HG02763 (cell line): ENCODE data around the gene SHB.

Source experiments
- ATAC-seq: cut with Tn5 transposase; IDR thresholded peaks from one replicate; pipeline ENCODE4 v1.9.1; 2021; ENCODE audit warnings: mild to moderate bottlenecking, moderate library complexity; ENCODE audit not compliant: unreplicated experiment

The SHB gene, protein sequence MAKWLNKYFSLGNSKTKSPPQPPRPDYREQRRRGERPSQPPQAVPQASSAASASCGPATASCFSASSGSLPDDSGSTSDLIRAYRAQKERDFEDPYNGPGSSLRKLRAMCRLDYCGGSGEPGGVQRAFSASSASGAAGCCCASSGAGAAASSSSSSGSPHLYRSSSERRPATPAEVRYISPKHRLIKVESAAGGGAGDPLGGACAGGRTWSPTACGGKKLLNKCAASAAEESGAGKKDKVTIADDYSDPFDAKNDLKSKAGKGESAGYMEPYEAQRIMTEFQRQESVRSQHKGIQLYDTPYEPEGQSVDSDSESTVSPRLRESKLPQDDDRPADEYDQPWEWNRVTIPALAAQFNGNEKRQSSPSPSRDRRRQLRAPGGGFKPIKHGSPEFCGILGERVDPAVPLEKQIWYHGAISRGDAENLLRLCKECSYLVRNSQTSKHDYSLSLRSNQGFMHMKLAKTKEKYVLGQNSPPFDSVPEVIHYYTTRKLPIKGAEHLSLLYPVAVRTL

DNA sequence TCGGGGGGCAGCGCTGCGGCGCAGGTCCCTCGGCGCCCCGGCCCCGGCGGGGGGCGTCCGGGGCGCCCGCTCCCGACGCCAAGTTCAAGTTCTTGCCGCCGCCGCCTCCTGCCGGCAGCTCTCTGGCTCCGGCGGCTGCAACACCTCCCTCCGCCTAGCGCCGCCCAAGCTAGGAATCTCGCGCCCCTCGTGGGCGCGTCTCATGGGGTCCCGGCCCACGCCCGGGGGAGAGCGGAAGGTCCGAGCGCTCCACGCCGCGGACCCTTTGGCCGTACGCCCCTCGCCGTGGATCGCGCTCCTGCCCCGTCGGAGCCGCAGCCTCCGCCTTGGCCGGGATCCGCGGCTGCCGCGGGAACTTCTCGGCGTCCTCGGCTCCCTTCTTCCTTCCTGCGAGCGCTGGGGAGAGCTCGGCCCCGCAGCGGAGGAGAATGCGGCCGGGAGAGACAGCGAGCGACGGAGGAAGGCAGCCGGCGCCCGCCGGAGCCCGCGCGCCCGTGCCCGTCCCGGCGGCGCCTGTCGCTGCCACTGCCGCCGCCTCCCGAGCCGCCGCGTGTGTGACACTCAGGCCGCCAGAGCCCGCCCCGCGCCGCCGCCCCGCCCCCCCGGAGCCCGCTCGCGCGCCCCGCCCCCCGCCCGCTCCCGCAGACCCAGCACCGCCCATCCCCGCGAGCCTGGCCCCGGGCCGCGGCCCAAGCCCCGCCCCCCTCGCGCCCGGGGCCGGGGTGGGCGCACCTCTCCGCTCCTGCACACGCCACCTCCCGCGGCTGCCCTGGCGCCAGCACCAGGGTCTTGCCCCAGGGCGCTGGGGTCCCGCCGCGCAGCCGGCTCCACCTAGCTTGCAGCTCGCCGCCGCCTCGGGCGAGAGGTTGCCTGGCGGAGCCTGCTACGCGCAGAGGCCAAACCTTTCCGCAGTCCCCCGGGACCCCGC is at the start of gene SHB:
Gene SHB, minus strand, starts transcription at position 527 of the 928 bp plus-strand sequence. CDS start 582 bp downstream, outside the sequence.
- peak; percentile 45 for ATAC-seq

DNA sequence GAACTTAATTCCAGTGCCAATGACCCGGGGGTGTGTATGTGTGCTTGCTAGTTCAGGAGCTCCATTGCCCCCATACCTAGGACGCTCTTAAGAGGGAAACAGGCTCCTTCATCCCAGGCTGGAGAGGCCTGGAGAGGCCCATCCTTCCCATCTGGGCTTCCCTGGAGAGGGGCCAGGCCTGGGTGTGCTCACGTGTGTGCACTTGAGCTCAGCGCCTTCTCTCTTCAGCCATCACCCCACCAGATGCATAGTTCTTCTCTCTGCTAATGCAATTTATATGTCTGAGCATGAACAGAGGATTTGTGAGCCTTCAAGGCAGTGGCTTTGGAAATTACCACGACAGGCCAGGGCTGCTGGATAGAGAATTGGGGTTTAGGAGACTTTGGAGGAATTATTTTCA is 48.6 kb upstream of the SHB start:
- ATAC-seq: no peak

DNA sequence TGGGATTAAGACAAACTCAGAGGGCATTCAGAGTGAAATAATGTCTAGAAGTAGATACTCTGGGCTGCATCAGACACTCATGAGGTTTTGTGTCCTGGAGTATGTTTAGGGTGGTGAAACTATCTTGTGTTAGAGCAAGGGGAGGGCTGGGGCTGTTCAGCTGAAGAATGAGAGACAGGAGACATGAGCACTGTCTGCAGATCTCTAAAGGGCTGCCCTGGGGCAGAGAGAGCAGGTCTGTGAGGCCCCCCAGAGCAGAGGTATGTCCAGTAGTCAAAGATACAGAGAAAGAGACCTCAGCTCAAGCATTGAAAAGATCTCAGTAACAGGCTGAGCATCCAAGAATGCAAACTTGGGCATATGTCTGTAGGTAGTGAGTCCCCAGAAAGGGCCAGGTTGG is 45.9 kb upstream of the SHB start:
- ATAC-seq: no peak

DNA sequence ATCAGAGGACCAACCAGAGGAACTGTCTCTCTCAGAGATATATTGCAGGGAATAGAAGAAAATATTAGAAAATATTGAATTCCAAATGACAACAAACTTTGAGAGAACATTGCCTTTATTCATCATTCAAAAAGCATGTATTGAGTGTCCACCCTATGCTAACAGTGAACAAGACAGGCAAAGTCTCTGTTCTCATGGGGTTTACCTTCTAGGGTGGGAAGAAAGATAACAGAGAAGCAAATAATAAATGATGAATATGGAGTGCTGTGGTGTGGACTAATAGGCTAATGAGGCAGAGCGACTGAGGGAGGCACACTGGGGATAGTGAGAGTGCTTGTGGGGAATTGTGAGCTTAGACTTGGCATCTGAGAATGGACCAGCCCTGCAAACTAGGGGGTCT is 43.4 kb upstream of the SHB start:
- no peak for ATAC-seq

DNA sequence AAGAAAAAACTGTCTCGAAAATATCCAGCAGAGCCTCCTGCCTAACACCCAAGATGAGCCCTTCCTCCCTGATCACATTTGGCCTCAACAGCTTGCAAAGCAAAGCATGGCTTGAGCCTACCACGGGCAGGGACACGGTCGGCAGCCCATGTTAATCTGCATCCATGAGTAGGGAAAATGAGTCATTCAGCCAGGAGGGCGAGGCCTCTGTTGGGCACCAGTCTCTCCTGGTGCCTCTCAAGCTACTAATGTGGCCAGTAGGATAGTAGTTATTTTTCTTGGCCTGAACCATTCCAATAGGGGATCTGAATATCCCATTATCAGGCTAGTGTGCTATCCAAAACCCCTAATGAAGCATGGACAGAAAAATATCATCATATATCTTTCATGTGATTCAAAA is 43.0 kb upstream of the SHB start:
- no peak for ATAC-seq

DNA sequence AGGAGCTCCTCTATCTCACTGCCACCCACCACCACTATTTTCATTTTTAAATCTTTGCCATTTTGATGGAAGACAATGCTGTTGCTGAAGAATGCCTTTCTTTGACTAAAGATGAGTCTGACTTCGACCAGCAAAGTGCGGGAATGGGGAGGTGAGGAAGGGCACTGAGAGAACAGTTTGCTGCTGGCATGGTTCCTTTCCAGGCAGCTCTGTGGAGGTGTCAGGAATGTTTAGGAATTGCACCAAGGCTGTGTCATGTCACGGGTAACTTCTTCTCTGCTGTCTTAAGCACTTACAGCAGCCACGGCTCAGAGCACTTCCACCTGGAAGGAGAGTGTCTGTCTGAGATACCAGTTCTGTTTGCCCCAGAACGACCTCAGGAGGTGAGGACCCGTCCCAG is 41.4 kb upstream of the SHB start:
- ATAC-seq: no peak

DNA sequence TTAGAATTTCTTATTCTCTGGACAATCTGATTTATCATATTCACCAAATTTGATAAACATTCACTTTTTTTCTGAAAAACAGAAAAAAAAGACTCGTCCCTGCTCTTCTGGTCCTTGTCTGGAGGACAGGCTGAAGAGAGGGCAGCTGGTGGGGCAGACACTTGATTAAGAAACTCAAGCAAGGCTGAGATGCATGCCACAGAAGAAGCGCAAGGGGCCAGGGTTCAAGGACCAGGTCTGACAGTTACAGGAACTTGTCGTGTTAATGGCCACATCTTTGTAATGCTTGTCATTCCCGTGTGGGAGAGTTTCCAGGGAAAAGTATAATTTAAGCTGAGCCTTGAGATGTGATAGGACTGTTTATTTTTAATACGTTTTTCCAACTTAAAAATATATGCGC is 40.6 kb upstream of the SHB start:
- no peak for ATAC-seq

DNA sequence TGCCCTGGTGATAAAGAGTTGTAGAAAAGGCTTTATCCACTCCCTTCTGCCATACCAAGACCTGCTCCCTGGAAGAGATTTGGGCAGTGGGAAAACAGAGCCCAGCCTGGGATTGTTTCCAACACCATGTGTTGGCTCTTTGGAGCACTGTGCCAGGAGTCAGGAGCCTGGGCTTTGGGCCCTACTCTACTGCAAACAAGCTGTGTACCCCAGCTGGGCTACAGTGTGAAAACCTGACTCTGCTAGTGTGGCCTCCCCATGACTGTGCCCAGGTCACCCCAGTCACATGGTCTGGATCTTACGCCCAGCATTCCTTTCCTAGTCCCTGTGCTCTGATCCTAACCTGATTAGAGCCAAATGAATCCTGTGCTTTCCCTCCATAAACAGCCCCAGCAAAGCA is 39.3 kb upstream of the SHB start:
- ATAC-seq: no peak

DNA sequence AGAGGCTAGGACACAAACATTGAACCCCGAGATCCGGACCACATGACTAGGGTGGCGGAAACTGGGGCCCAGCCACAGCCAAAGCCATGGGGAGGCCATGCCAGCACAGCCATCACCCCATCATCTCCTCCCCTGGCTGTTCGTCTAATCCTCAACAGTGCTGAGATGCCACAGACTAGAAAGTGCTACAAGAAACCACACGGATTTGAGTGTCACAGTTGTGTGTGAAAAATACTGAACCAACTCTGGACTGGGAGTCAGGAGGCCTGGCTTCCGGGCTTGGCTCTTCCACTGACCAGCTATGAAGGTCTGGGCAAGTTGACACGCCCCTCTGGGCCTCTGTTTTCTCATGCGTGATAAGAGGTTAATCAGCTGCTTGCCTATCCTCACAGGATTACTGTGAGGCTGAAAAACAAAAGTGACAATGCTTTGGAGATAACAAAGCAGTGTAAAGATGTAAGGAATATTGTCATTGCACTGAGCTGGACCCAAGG is 38.8 kb upstream of the SHB start:
- ATAC-seq: no peak

DNA sequence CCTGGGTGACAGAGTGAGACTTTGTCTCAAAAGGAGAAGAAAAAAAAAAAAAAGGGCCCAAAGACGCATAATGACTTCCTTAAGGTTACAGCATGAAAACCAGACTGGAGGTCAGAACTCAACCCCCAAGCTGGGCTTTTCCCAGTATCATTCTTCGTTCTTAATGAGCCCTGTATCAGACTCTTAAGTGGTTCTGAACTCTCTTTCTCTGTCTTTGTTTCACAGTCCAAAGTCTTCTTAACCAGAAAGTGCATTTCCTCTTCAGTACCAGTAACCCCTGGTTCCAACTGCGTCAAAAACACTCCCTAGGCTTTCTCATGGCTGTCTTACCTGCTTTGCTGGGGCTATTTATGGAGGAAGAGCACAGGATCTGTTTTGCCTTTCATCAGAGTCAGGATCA is 38.4 kb upstream of the SHB start:
- ATAC-seq: no peak

DNA sequence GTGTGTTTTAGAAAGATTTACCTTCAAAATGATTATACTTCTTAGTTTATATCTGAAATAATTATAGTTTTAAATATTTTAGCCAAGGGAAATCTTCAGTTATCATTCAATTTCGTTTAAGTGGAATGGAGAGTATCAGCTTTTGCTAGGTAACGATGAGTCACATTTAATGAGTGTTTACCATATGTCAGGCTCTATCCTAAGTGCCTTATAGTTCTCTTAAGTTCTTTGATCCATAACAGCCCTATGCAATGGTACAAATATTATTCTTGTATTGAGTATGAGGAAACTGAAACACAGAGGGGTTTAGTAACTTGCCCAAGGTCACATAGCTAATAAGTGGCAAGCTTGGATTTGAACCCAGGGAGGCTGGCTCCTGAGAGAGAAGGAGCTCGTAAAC is 37.5 kb upstream of the SHB start:
- no peak for ATAC-seq

DNA sequence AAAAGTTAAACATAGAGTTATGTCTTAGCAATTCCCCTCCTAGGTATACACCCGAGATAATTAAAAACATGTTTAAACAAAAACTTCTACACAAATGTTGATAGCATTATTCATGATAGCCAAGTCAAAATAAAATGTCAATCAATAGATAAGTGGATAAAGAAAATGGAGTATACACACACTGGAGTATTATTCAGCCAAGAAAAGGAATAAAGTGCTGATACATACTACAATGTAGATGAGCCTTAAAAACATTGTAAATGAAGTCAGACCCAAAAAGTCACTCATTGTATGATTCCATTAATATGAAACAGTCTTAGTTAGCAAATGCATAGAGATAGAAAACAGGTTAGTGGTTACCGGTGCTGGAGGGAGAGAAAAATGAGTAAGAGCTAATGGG is 34.3 kb upstream of the SHB start:
- ATAC-seq: no peak

DNA sequence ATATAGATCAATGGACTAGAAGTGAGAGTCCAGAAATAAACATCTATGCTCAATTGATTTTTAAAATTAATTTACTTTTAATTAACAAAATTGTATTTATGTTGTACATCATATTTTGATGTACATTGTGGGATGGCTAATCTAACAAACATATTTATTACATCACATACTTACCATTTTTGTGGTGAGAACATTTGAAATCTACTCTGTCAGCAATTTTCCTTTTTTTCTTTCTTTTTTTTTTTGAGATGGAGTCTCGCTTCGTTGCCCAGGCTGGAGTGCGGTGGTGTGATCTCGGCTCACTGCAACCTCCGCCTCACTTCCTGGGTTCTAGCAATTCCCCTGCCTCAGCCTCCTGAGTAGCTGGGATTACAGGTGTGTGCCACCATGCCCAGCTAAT is 32.4 kb upstream of the SHB start:
- no peak for ATAC-seq

DNA sequence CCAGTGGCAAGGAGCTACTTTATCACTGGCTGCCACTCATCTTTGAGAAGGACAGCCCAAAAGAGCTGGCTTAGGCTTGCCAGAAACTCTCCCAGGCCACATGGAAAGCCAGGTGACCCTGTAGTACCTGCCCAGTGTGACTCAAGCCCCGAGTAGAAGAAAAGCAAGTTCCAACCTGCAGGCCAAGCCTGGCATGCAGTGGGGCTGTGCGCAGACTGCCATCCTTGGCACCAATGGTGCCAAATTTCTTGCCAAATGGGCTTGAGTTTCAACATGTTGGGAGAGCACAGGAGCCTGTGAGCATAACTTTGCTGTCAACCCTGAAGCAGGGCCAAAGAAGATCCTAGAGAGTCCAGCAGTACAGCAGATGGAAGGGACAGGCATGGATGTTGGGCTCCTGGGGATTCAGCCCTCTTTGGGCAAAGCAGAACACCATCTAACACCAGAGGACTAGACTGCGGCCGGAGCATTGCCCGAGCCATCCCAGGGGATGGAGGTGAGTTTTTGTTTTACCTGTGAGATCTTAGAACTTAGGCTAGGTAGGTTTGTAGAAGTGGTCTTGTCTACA is 27.3 kb upstream of the SHB start:
- ATAC-seq: no peak

DNA sequence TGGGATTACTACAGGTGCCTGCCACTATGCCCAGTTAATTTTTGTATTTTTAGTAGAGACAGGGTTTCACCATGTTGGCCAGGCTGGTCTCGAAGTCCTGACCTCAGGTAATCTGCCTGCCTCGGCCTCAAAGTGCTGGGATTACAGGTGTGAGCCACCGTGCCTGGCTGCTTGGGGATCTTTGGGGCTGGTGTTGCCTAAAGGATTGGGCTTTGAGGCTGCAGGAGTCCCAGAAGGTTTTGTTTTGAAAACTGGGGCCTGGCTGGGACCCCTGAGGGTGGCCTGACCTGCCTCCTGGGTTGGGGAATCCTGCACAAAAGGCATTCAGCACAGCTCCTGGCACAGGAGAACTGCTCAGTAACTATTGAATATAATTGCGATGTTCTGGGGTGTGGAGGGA is 25.1 kb upstream of the SHB start:
- ATAC-seq: no peak

DNA sequence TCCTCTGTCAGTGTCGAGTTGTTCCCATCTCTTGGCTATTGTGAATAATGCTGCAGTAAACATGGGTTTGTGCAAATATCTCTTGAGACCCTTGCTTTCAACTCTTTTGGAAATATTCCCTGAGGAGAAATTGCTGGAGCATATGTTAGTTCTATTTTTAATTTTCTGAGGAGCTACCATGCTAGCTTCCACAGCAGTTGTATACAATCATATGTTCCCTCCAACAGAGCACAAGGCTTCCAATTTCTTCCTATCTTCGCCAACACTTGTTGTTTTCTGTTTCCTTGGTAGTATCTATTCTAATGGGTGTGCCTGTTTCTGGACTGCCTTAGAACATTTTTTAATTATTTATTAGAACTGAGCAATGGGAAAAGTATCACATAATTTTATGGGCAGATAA is 23.6 kb upstream of the SHB start:
- no peak for ATAC-seq

DNA sequence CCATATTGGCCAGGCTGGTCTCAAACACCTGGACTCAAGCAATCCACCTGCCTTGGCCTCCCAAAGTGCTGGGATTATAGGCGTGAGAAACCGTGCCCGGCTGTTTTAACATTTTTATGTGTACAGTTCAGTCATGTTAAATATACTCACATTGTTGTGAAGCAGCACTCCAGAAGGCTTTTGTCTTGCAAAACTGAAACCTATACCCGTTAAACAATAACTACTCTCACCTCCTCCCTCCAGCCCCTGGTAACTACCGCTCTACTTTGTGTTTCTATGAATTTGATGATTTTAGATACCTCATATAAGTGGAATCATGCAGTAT is 23.1 kb upstream of the SHB start:
- ATAC-seq: no peak

DNA sequence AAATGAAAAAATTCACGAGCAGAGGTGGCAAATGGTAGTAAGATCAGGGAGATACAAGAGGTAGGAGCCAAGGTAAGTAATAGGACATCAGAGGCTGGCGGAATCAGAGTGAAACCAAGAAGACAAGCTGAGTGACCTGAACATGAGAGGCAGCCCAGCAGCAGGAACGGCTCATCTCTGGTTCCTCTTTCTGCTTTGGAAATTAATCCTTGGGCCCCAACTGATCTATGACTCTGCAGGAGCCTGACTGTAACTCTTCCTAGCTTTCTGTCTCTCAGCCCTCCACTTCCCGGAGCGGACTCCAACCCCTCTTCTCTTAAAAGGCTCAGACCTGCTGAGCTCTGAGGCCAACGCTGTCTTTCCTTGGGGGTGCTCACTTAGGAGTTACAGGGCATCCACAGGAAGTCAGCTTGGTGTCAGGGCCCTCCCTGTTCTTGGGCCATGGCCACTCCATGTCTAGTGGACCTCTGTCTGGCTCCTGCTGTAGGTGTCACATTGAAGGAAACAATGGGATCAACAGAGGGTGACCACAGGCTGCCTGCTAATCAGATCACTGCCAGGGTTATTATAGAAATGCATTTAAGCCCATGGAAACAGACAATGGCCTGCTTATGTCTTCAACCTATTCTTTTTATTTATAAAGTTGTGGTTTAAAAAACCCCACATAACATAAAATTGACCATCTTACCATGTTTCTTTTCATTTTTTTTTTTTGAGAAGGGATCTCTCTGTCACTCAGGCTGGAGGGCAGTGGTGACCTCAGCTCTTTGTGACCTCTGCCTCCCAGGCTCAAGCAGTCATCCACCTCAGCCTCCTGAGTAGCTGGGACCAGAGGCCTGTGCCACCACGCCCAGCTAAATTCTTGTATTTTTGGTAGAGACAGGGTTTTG is 22.5 kb upstream of the SHB start:
- peak; percentile 53 for ATAC-seq

DNA sequence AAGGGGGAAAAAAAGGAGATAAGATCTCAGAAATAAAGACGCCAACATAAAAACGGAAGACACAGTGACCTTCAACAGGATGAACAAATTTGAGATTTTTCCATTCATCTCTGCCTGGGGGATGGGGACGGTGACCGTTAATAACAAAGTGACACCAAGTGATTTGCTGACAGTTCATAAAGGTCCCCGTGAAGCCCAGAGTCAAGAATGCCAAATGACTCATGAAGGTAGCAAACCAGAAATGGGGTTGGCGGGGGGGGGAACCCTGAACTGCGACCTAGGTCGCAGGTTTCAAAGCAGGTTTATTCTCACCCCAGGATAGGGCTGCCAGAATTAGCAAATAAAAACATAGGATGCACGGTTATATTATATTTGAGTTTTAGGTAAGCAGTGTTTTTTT is 21.1 kb upstream of the SHB start:
- ATAC-seq: no peak

DNA sequence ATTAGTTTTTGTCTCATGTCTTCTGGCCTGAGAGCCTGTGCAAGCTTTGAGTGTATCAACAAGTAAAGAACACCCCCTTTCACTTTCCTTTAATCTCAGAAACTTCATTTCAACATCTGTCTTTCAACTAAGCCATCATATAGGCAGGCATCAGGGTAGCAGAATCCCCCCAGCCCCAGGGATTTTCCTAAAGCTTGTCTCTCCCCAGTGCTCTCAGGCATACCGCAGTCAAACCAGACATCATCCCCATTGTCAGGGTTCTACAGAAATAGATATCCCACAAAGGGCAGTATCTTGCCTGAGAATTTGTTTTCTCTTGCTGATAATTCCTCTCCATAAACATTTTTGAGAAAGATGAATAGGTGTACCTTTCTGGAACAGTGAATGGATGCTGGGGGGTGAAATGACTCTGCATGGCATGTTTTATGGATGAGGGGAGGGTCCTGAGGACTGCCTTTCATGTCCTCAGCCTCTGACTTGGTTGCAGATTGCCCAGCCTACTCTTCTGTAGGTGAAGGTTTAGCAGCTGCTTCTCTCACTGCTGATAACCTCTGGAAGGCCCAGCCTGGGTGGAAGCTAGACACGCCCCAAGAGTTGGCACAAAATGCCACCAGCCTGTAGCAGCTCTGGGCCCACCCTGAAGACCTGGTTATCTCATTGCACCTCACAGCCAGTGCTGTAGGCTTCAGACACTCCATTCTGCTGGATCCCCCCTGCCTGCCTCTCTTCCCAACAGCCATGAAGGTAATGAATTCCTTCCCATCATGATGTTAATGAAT is 20.5 kb upstream of the SHB start:
- ATAC-seq: no peak
